Transverse colon (tissue), 3 donors: ENCODE results near the gene SLC35F3.

Experiments
- POLR2A ChIP-seq: fragments of 450-650 bp; IDR thresholded peaks from one replicate; pipeline ENCODE4 v1.6.1; 2016; ENCODE audit warnings: antibody characterized with exemption, mild to moderate bottlenecking, moderate library complexity
- TF ChIP-seq, protein P1 (sequence below), 5 experiments: fragments of 200-600 bp in 3 of 5; fragments of 450-650 bp in 2 of 5; sonication (generic) in 3 of 5; IDR thresholded peaks; 1 replicate in 2 of 5; 2 replicates in 3 of 5; pipeline ENCODE4 v1.5.1; 2016 to 2017; ENCODE audit warnings: antibody characterized with exemption in 5 of 5, inconsistent platforms in 3 of 5, mild to moderate bottlenecking in 2 of 5, moderate library complexity in 1 of 5

DNA sequence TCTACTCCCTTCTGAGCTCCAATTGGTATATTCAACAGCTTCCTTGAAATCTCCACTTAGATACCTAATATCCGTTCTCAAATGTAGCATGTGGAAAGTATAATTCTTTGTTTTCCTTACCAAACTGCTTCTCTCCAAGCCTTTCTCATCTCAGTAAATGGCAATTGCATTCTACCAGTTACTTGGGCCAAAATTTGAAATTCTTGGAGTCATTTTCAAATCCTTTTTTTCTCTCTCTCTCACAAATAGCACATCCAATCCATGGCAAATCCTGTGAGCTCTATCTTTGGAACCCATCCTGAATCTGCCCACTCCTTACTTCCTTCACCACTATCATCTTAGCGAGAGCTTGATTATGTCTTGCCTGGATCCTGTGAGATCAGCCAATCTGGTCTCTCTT is 39.3 kb upstream of the SLC35F3 start:
- TF ChIP-seq, protein P1, sequence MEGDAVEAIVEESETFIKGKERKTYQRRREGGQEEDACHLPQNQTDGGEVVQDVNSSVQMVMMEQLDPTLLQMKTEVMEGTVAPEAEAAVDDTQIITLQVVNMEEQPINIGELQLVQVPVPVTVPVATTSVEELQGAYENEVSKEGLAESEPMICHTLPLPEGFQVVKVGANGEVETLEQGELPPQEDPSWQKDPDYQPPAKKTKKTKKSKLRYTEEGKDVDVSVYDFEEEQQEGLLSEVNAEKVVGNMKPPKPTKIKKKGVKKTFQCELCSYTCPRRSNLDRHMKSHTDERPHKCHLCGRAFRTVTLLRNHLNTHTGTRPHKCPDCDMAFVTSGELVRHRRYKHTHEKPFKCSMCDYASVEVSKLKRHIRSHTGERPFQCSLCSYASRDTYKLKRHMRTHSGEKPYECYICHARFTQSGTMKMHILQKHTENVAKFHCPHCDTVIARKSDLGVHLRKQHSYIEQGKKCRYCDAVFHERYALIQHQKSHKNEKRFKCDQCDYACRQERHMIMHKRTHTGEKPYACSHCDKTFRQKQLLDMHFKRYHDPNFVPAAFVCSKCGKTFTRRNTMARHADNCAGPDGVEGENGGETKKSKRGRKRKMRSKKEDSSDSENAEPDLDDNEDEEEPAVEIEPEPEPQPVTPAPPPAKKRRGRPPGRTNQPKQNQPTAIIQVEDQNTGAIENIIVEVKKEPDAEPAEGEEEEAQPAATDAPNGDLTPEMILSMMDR (IDR thresholded peaks at IDR 0.05), result no peak
- TF ChIP-seq POLR2A, result no peak
